SU-DHL-6 (cell line): Measurements from ENCODE around the gene SCN4B.
A peak's percentile ranks its signal among the peaks of the same experiment; 100 is the strongest.

Source experiments
- H2AFZ ChIP-seq: fragments of 200-600 bp; sonication (generic); 2 replicates; pipeline ENCODE4 v1.6.1; 2014; ENCODE audit warnings: low read depth, mild to moderate bottlenecking, moderate library complexity, mixed read lengths, antibody characterized with exemption, low read length; ENCODE audit not compliant: severe bottlenecking
- H3F3A ChIP-seq: fragments of 200-600 bp; shearing (Covaris generic); 2 replicates; pipeline ENCODE4 v1.6.0; 2016; ENCODE audit warnings: antibody characterized with exemption, mild to moderate bottlenecking; ENCODE audit not compliant: insufficient read depth
- H3K27ac ChIP-seq: fragments of 200-600 bp; sonication (generic); 2 replicates; pipeline ENCODE4 v1.5.1; 2016; ENCODE audit warnings: low read depth, mild to moderate bottlenecking, low read length, moderate library complexity, mixed read lengths
- H3K27me3 ChIP-seq: fragments of 200-600 bp; sonication (generic), shearing (Covaris generic); 2 replicates; pipeline ENCODE4 v1.6.0; 2014; ENCODE audit warnings: mild to moderate bottlenecking, low read length
- H3K36me3 ChIP-seq: fragments of 200-600 bp; sonication (generic); 2 replicates; pipeline ENCODE4 v1.6.1; 2014; ENCODE audit warnings: mild to moderate bottlenecking, low read length, mixed read lengths
- H3K4me2 ChIP-seq: fragments of 300-600, 200-600 bp; shearing (Covaris generic), sonication (generic); 2 replicates; pipeline ENCODE4 v1.6.0; 2014; ENCODE audit warnings: low read length, low read depth, mild to moderate bottlenecking; ENCODE audit not compliant: poor library complexity, severe bottlenecking
- H3K4me3 ChIP-seq: fragments of 200-600 bp; sonication (generic); 2 replicates; pipeline ENCODE4 v1.5.1; 2014; ENCODE audit warnings: antibody characterized with exemption, low read length, mild to moderate bottlenecking, mixed read lengths; ENCODE audit not compliant: insufficient read depth, poor library complexity, severe bottlenecking
- H3K79me2 ChIP-seq: fragments of 200-600 bp; sonication (generic); 2 replicates; pipeline ENCODE4 v1.6.1; 2014; ENCODE audit warnings: mild to moderate bottlenecking, low read length, moderate library complexity; ENCODE audit not compliant: insufficient read depth
- H3K9ac ChIP-seq: fragments of 200-600 bp; sonication (generic); 2 replicates; pipeline ENCODE4 v1.7.0; 2014; ENCODE audit warnings: mild to moderate bottlenecking, low read length
- H3K9me2 ChIP-seq: fragments of 200-600 bp; sonication (generic); replicated peaks from 2 replicates; pipeline ENCODE4 v1.6.1; 2014; ENCODE audit warnings: low read length; ENCODE audit not compliant: insufficient read depth
- H3K9me3 ChIP-seq: fragments of 200-600 bp; sonication (generic); 2 replicates; pipeline ENCODE4 v1.6.1; 2014; ENCODE audit warnings: low read length, mixed read lengths; ENCODE audit not compliant: insufficient read depth
- H4K20me1 ChIP-seq: fragments of 200-600 bp; sonication (generic); 2 replicates; pipeline ENCODE4 v1.6.1; 2014; ENCODE audit warnings: low read depth, mild to moderate bottlenecking, antibody characterized with exemption, low read length, moderate library complexity, mixed read lengths
- EZH2phosphoT487 ChIP-seq: fragments of 200-600 bp; sonication (generic), shearing (Covaris generic); conservative IDR thresholded peaks from 2 replicates; pipeline ENCODE4 v1.6.1; 2018; ENCODE audit warnings: mild to moderate bottlenecking, antibody characterized with exemption, low read length, moderate library complexity, mixed read lengths
- TF ChIP-seq, protein P1 (sequence below): fragments of 200-600 bp; sonication (generic); IDR thresholded peaks from one replicate; pipeline ENCODE4 v1.5.1; 2017; ENCODE audit warnings: antibody characterized with exemption, mild to moderate bottlenecking, low read length, moderate library complexity; ENCODE audit not compliant: insufficient read depth, poor library complexity, severe bottlenecking

Gene SCN4B

DNA sequence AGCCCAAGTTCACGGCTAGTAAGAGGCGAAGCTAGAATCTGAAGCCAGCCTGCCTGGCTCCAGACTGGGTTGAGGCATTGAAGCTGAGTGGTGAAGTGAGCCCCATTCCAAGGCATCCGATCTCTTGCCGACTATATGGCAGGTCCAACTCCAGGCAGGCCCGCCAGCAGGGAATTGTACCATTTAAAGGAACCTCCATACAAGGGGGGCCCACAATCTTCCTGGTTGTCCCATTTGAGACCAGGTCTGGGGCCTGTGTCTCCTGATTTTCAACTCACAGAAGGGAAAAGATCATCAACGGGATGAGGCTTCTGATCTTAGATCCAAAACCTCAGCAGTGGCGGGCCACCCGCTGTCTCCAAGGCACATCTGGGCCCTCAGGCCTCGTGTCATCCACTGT is 19.7 kb upstream of the SCN4B start:
- no peaks in the 10 kb centered on the region for H3K36me3 ChIP-seq
- no peaks in the 10 kb centered on the region for H3K9me2 ChIP-seq
- no peak overlapping the region for H3K4me3 ChIP-seq
- H3K27ac ChIP-seq = no peak overlapping the region
- no peaks in the 10 kb centered on the region for H4K20me1 ChIP-seq
- H3F3A ChIP-seq = no peaks in the 10 kb centered on the region
- H2AFZ ChIP-seq = no peak overlapping the region
- H3K9ac ChIP-seq = no peak overlapping the region
- no peaks in the 10 kb centered on the region for H3K27me3 ChIP-seq
- H3K4me2 ChIP-seq = no peak overlapping the region
- no peaks in the 10 kb centered on the region for H3K79me2 ChIP-seq
- TF ChIP-seq, protein P1, sequence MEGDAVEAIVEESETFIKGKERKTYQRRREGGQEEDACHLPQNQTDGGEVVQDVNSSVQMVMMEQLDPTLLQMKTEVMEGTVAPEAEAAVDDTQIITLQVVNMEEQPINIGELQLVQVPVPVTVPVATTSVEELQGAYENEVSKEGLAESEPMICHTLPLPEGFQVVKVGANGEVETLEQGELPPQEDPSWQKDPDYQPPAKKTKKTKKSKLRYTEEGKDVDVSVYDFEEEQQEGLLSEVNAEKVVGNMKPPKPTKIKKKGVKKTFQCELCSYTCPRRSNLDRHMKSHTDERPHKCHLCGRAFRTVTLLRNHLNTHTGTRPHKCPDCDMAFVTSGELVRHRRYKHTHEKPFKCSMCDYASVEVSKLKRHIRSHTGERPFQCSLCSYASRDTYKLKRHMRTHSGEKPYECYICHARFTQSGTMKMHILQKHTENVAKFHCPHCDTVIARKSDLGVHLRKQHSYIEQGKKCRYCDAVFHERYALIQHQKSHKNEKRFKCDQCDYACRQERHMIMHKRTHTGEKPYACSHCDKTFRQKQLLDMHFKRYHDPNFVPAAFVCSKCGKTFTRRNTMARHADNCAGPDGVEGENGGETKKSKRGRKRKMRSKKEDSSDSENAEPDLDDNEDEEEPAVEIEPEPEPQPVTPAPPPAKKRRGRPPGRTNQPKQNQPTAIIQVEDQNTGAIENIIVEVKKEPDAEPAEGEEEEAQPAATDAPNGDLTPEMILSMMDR = no peak
- no peak for TF ChIP-seq EZH2phosphoT487
- no peaks in the 10 kb centered on the region for H3K9me3 ChIP-seq

DNA sequence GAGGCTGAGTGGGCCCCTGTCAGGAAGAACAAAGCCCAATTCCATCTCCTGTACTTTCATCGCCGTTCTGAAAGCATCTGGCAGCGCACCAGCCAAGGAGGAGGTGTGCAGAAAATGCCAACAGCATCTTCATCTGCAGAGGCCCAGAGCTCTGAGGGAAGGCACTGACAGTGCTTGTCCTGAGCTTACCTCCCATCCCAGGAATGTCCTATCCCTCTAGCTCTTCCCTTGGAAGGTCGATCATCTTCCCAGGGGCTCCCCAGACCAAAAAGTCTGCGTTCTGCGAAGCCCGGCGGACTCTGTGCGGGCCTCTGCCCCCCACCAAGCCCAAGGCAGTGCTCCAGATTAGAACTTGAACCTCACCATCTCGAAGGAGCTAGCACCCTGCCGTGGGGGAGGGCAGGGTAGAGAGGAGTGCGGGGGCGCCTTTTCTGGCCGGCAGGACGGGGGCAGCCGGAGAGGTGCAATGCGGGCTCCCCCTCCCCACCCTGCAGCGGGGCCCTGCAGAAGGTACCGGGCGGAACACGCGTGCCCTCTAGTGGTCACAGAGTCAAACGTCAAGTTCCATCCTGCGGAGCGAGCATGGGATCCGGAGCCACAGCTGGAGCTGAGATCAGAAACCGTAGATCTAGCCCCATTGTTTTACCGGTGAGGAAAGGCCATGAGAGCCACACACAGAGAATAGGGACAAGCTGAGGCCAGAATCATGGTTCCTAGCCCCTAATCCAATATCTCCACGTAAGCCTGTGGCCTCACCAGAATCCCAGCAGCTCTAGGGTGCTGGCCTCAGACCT is 18.8 kb upstream of the SCN4B start:
- no peaks in the 10 kb centered on the region for H3K27me3 ChIP-seq
- H3K27ac ChIP-seq = no peak overlapping the region
- no peaks in the 10 kb centered on the region for H4K20me1 ChIP-seq
- H3K79me2 ChIP-seq = no peaks in the 10 kb centered on the region
- TF ChIP-seq, protein P1 = peak; percentile 87
- no peak for TF ChIP-seq EZH2phosphoT487
- H3F3A ChIP-seq = no peaks in the 10 kb centered on the region
- H2AFZ ChIP-seq = no peak overlapping the region
- H3K4me2 ChIP-seq = no peak overlapping the region
- no peaks in the 10 kb centered on the region for H3K9me3 ChIP-seq
- H3K9ac ChIP-seq = no peak overlapping the region
- H3K4me3 ChIP-seq = no peak overlapping the region
- no peaks in the 10 kb centered on the region for H3K36me3 ChIP-seq
- H3K9me2 ChIP-seq = no peaks in the 10 kb centered on the region

- no peaks in the 10 kb centered on the region for H3K9me2 ChIP-seq
- no peak overlapping the region for H3K27ac ChIP-seq
- no peaks in the 10 kb centered on the region for H3K79me2 ChIP-seq
- H3K36me3 ChIP-seq = no peaks in the 10 kb centered on the region
- H3K9ac ChIP-seq = no peak overlapping the region
- H3K4me3 ChIP-seq = no peak overlapping the region
- H3K4me2 ChIP-seq = no peak overlapping the region
- H4K20me1 ChIP-seq = no peaks in the 10 kb centered on the region
- H3F3A ChIP-seq = no peaks in the 10 kb centered on the region
- no peaks in the 10 kb centered on the region for H3K9me3 ChIP-seq
- H2AFZ ChIP-seq = no peak overlapping the region
- TF ChIP-seq, protein P1 = no peak
- TF ChIP-seq EZH2phosphoT487 = no peak
- no peaks in the 10 kb centered on the region for H3K27me3 ChIP-seq
Measured at GRCh38 chr11:118170882-118171268, 18.3 kb upstream of the SCN4B start.
